GM10248 (cell line): ENCODE results near the gene DDRGK1.
"Not testable (repeated sequence)": the region's sequence is repeated elsewhere in the genome, so short reads cannot be mapped to it uniquely, and the experiment has no call there.

Experiments used
- CTCF ChIA-PET: fragments of 300-600 bp; sonication (Branson Sonifier 250); formaldehyde crosslinking; extraction: SDS; loops from one replicate; lab custom pipeline; 2021; ENCODE audit warnings: antibody characterized with exemption; lab: Yijun Ruan, JAX
- POLR2A ChIA-PET: fragments of 350-650 bp; sonication (Branson Sonifier 250); formaldehyde crosslinking; extraction: SDS; loops from one replicate; lab custom pipeline; 2020; ENCODE audit warnings: antibody characterized with exemption; lab: Yijun Ruan, JAX
- DNase-seq: peaks from one replicate; pipeline ENCODE4 v3.0.0; 2012; ENCODE audit errors: extremely low spot score
- CTCF ChIP-seq: IDR thresholded peaks from 2 replicates; pipeline ENCODE4 v1.5.1; 2012; ENCODE audit warnings: mild to moderate bottlenecking, low read depth; ENCODE audit errors: extremely low read depth, missing control alignments, control extremely low read depth

Gene DDRGK1

GRCh38 chr20:3156811-3157619 is 47.5 kb downstream of the DDRGK1 start:
- CTCF ChIA-PET, result interaction anchor here (1.3 to 1.6 kb wide), 2 partner anchors 9 to 10 kb away, joined by 4 to 5 read pairs; no protein-coding TSS in a partner anchor

GRCh38 chr20:3152057-3152644 is 52.3 kb downstream of the DDRGK1 start:
- not testable (repeated sequence) for DNase-seq
- ChIA-PET CTCF (interaction anchor here (0.8 to 2.9 kb wide), 2 partner anchors 10 to 20 kb away, joined by 3 to 8 read pairs; no protein-coding TSS in a partner anchor), POLR2A (interaction anchor here (0.6 kb wide), 2 partner anchors 71 to 560 kb away, joined by 3 read pairs; partner anchors contain the start of gene SIGLEC1)

More at GRCh38 chr20:3156811-3157619, 47.5 kb downstream of the DDRGK1 start:
- POLR2A ChIA-PET, result interaction anchor here (0.6 kb wide), 1 partner anchor 15 kb away, joined by 8 read pairs; no protein-coding TSS in a partner anchor
- DNase-seq, result peak; percentile 69
- TF ChIP-seq CTCF, result no peak

GRCh38 chr20:3150908-3151307 is 53.6 kb downstream of the DDRGK1 start:
- TF ChIP-seq CTCF, result no peak
- no peak for DNase-seq
- ChIA-PET CTCF (interaction anchor here (2.9 kb wide), 1 partner anchor 11 kb away, joined by 8 read pairs; no protein-coding TSS in a partner anchor), POLR2A (no interaction called here)

GRCh38 chr20:3146732-3147341 is 57.6 kb downstream of the DDRGK1 start:
- no peak for DNase-seq

GRCh38 chr20:3141757-3142156 is 62.7 kb downstream of the DDRGK1 start:
- ChIA-PET CTCF (no interaction called here), POLR2A (interaction anchor here (0.7 kb wide), 1 partner anchor 15 kb away, joined by 8 read pairs; no protein-coding TSS in a partner anchor)
- TF ChIP-seq CTCF, result no peak
- no peak for DNase-seq

More at GRCh38 chr20:3146732-3147341, 57.6 kb downstream of the DDRGK1 start:
- ChIA-PET POLR2A (no interaction called here), CTCF (interaction anchor here (1.0 to 1.1 kb wide), 2 partner anchors 9 to 30 kb away, joined by 3 to 4 read pairs; no protein-coding TSS in a partner anchor)
- no peak for TF ChIP-seq CTCF
